H9 (cell line): ENCODE data around the gene EZH2. TPM values are rescaled to one million over a fixed set of nuclear protein-coding genes. Genes with fewer than 3 reads are reported as not detected.

Source experiments
- DNase-seq: peaks from one replicate; pipeline ENCODE4 v3.0.0-alpha.2; 2017
- H2AFZ ChIP-seq: one replicate; pipeline ENCODE4 v1.6.1; 2013; ENCODE audit warnings: mild to moderate bottlenecking, low read length, control low read depth, moderate library complexity
- H2AK5ac ChIP-seq: 2 replicates; pipeline ENCODE4 v1.6.1; 2013; ENCODE audit warnings: low read length, control low read depth, mixed read lengths; ENCODE audit not compliant: insufficient read length
- H2BK120ac ChIP-seq: one replicate; pipeline ENCODE4 v1.6.1; 2013; ENCODE audit warnings: low read depth, mild to moderate bottlenecking, low read length, control low read depth, inconsistent platforms; ENCODE audit not compliant: poor library complexity, severe bottlenecking
- H2BK12ac ChIP-seq: 2 replicates; pipeline ENCODE4 v1.6.1; 2013; ENCODE audit warnings: low read length, control low read depth, mixed read lengths, low read depth; ENCODE audit not compliant: insufficient read length
- H2BK15ac ChIP-seq: 2 replicates; pipeline ENCODE4 v1.6.1; 2013; ENCODE audit warnings: low read depth, low read length, control low read depth
- H2BK20ac ChIP-seq: one replicate; pipeline ENCODE4 v1.6.1; 2013; ENCODE audit warnings: low read depth, mild to moderate bottlenecking, low read length, control low read depth, inconsistent platforms; ENCODE audit not compliant: poor library complexity, severe bottlenecking
- H2BK5ac ChIP-seq: 2 replicates; pipeline ENCODE4 v1.6.1; 2013; ENCODE audit warnings: low read length, control low read depth, mixed read lengths; ENCODE audit not compliant: insufficient read length
- H3K14ac ChIP-seq: 2 replicates; pipeline ENCODE4 v1.6.1; 2013; ENCODE audit warnings: low read length, control low read depth; ENCODE audit not compliant: insufficient read depth
- H3K18ac ChIP-seq: 2 replicates; pipeline ENCODE4 v1.6.1; 2013; ENCODE audit warnings: low read depth, mild to moderate bottlenecking, mixed read lengths, low read length, control low read depth; ENCODE audit not compliant: insufficient read length
- H3K23ac ChIP-seq: 2 replicates; pipeline ENCODE4 v1.6.1; 2013; ENCODE audit warnings: low read length, control low read depth, mixed read lengths, low read depth; ENCODE audit not compliant: insufficient read length
- H3K23me2 ChIP-seq: 2 replicates; pipeline ENCODE4 v1.6.1; 2013; ENCODE audit warnings: low read depth, mild to moderate bottlenecking, mixed read lengths, low read length, control low read depth; ENCODE audit not compliant: insufficient read length, poor library complexity, severe bottlenecking
- H3K27ac ChIP-seq: 2 replicates; pipeline ENCODE4 v1.5.1; 2013; ENCODE audit warnings: low read length, control low read depth, mixed read lengths, low read depth; ENCODE audit not compliant: insufficient read length
- H3K27me3 ChIP-seq: 2 replicates; pipeline ENCODE4 v1.6.1; 2013; ENCODE audit warnings: low read length, control low read depth, inconsistent platforms; ENCODE audit not compliant: insufficient read depth
- H3K4ac ChIP-seq: 2 replicates; pipeline ENCODE4 v1.6.1; 2013; ENCODE audit warnings: low read depth, mild to moderate bottlenecking, control low read depth, inconsistent platforms, low read length, moderate library complexity
- H3K4me1 ChIP-seq: 2 replicates; pipeline ENCODE4 v1.6.1; 2013; ENCODE audit warnings: low read length, control low read depth, inconsistent platforms; ENCODE audit not compliant: insufficient read depth
- H3K4me2 ChIP-seq: 2 replicates; pipeline ENCODE4 v1.6.1; 2013; ENCODE audit warnings: low read length, control low read depth, mixed read lengths; ENCODE audit not compliant: insufficient read length, insufficient read depth
- H3K56ac ChIP-seq: 2 replicates; pipeline ENCODE4 v1.6.1; 2013; ENCODE audit warnings: low read depth, mild to moderate bottlenecking, mixed read lengths, low read length, control low read depth; ENCODE audit not compliant: insufficient read length
- H3K79me1 ChIP-seq: 2 replicates; pipeline ENCODE4 v1.6.1; 2013; ENCODE audit warnings: low read depth, mild to moderate bottlenecking, moderate library complexity, low read length, control low read depth, inconsistent platforms; ENCODE audit not compliant: insufficient read depth, poor library complexity, severe bottlenecking
- H3K79me2 ChIP-seq: 2 replicates; pipeline ENCODE4 v1.6.1; 2013; ENCODE audit warnings: low read length, control low read depth, inconsistent platforms; ENCODE audit not compliant: insufficient read depth
- H3K9ac ChIP-seq: 2 replicates; pipeline ENCODE4 v1.6.1; 2013; ENCODE audit warnings: low read length, control low read depth, mixed read lengths; ENCODE audit not compliant: insufficient read length; ENCODE audit errors: extremely low read depth
- H3K9me3 ChIP-seq: one replicate; pipeline ENCODE4 v1.6.1; 2013; ENCODE audit warnings: low read depth, low read length, inconsistent platforms; ENCODE audit not compliant: control insufficient read depth
- H3T11ph ChIP-seq: one replicate; pipeline ENCODE4 v1.6.1; 2013; ENCODE audit warnings: mild to moderate bottlenecking, low read length, control low read depth, inconsistent platforms
- H4K20me1 ChIP-seq: one replicate; pipeline ENCODE4 v1.6.1; 2013; ENCODE audit not compliant: control insufficient read depth, insufficient read length, insufficient read depth
- H4K5ac ChIP-seq: 2 replicates; pipeline ENCODE4 v1.6.1; 2013; ENCODE audit warnings: low read depth, mild to moderate bottlenecking, mixed read lengths, low read length, control low read depth; ENCODE audit not compliant: insufficient read length
- H4K8ac ChIP-seq: replicated peaks from 2 replicates; pipeline ENCODE4 v1.6.1; 2013; ENCODE audit warnings: low read length, control low read depth, mixed read lengths, low read depth; ENCODE audit not compliant: insufficient read length
- H4K91ac ChIP-seq: 2 replicates; pipeline ENCODE4 v1.6.1; 2013; ENCODE audit warnings: low read depth, mild to moderate bottlenecking, moderate library complexity, mixed read lengths, low read length, control low read depth; ENCODE audit not compliant: insufficient read length
- H3K27ac Mint-ChIP-seq, 3 experiments: 2 replicates in 2 of 3; 3 replicates in 1 of 3; pipeline ENCODE4 v1.8.0; 2020 to 2021; ENCODE audit warnings: mixed read lengths in 3 of 3, mild to moderate bottlenecking in 1 of 3, moderate library complexity in 1 of 3
- H3K27me3 Mint-ChIP-seq: 2 replicates; pipeline ENCODE4 v1.8.0; 2021; ENCODE audit warnings: low read depth, mild to moderate bottlenecking, moderate library complexity, mixed read lengths
- H3K36me3 Mint-ChIP-seq, 3 experiments: 2 replicates in 2 of 3; 3 replicates in 1 of 3; pipeline ENCODE4 v1.8.0; 2020 to 2021; ENCODE audit warnings: low read depth in 3 of 3, mixed read lengths in 3 of 3; ENCODE audit not compliant: insufficient read depth in 1 of 3
- H3K4me1 Mint-ChIP-seq, 2 experiments: 2 replicates each; pipeline ENCODE4 v1.8.0; 2020; ENCODE audit warnings: mixed read lengths in 2 of 2
- H3K4me3 Mint-ChIP-seq, 2 experiments: 2 replicates in 1 of 2; 3 replicates in 1 of 2; pipeline ENCODE4 v1.8.0; 2020 to 2021; ENCODE audit warnings: mild to moderate bottlenecking in 2 of 2, mixed read lengths in 2 of 2, moderate library complexity in 1 of 2
- H3K9me3 Mint-ChIP-seq, 2 experiments: 2 replicates in 1 of 2; 3 replicates in 1 of 2; pipeline ENCODE4 v1.8.0; 2020; ENCODE audit warnings: mild to moderate bottlenecking in 2 of 2, mixed read lengths in 2 of 2, moderate library complexity in 1 of 2
- WGBS: extraction: QIAGEN DNeasy Blood & Tissue Kit; methylation state at CpG from one replicate; pipeline ENCODE4 v1.1.7; 2013; ENCODE audit warnings: missing lambda C conversion rate, low lambda C conversion rate, mixed read lengths; ENCODE audit not compliant: insufficient read length; ENCODE audit errors: extremely low coverage; 5-methylcytosine and 5-hydroxymethylcytosine counted together
- total RNA-seq: library from RNA; stranded (reverse); gene quantifications from 2 replicates; pipeline ENCODE4 v1.2.1, GENCODE V29; 2021
- TF ChIP-seq, protein P1 (sequence below): fragments of 200-600 bp; sonication (generic); conservative IDR thresholded peaks from 3 replicates; pipeline ENCODE4 v1.8.0; 2021; ENCODE audit warnings: antibody characterized with exemption, mild to moderate bottlenecking

EZH2 gene
- total RNA-seq, 1 experiment from 2014 or later, result 41.3 TPM

DNA sequence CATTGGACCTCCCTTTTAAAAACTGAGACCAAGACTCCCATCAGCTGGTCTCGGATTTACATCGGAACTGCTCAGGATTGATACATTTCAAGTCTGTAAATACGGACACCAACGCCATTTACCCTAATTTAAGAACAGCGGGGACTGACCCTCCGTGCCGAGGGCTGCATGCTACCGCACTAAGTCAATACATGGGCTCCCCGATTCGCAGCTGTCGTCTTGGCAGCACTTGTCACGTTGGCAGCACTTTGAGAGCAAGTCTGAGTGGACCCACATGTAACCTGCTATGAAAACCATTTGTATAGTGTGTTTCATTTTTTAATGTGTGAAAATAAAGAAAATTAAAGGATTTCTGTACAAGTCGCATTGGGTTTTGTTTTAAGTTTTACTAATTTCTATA lies 83.4 kb downstream of the EZH2 start:
- Histone ChIP-seq H3K23ac (no peak overlapping the region), H3K27me3 (no peaks in the 10 kb centered on the region), H3K9ac (no peak overlapping the region), H4K5ac (no peak overlapping the region), H2BK12ac (no peak overlapping the region), H3K4me2 (no peak overlapping the region), H3K56ac (no peak overlapping the region), H3T11ph (no peak overlapping the region), H3K14ac (no peak overlapping the region), H3K27ac (no peak overlapping the region), H2BK15ac (no peak overlapping the region), H3K23me2 (no peaks in the 10 kb centered on the region), H2BK120ac (no peak overlapping the region), H3K79me1 (no peaks in the 10 kb centered on the region), H2AK5ac (no peak overlapping the region), H4K8ac (no peak overlapping the region), H3K9me3 (no peaks in the 10 kb centered on the region), H2AFZ (no peak overlapping the region), H4K91ac (no peak overlapping the region), H2BK20ac (no peak overlapping the region), H4K20me1 (no peaks in the 10 kb centered on the region), H3K4me1 (peaks cover 5% of the 10 kb centered on the region), H3K18ac (no peak overlapping the region), H3K4ac (no peak overlapping the region), H2BK5ac (no peak overlapping the region), H3K79me2 (no peaks in the 10 kb centered on the region)
- Mint-ChIP-seq H3K4me1 (peaks cover 17 to 19% of the 10 kb centered on the region in 2 experiments), H3K4me3 (no peak overlapping the region), H3K27ac (peak overlapping the region in 2 of 3 experiments; percentile 13 to 95; a peak in 3 of 7 replicates), H3K9me3 (peaks cover 5 to 12% of the 10 kb centered on the region in 2 experiments; a peak in 4 of 5 replicates), H3K27me3 (no peaks in the 10 kb centered on the region), H3K36me3 (peaks cover 45 to 73% (median 66%) of the 10 kb centered on the region in 3 experiments)
- DNase-seq, result no peak
- TF ChIP-seq, protein P1, sequence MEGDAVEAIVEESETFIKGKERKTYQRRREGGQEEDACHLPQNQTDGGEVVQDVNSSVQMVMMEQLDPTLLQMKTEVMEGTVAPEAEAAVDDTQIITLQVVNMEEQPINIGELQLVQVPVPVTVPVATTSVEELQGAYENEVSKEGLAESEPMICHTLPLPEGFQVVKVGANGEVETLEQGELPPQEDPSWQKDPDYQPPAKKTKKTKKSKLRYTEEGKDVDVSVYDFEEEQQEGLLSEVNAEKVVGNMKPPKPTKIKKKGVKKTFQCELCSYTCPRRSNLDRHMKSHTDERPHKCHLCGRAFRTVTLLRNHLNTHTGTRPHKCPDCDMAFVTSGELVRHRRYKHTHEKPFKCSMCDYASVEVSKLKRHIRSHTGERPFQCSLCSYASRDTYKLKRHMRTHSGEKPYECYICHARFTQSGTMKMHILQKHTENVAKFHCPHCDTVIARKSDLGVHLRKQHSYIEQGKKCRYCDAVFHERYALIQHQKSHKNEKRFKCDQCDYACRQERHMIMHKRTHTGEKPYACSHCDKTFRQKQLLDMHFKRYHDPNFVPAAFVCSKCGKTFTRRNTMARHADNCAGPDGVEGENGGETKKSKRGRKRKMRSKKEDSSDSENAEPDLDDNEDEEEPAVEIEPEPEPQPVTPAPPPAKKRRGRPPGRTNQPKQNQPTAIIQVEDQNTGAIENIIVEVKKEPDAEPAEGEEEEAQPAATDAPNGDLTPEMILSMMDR, result no peak
- no CpG with 5 or more reads among the region's 13 CpGs for WGBS
